IPS DF 6.9 (cell line): ENCODE data around the gene ELAC1.
"Not testable (repeated sequence)": the region's sequence is repeated elsewhere in the genome, so short reads cannot be mapped to it uniquely, and the experiment has no call there.

Experiments used
- DNase-seq: peaks from one replicate; pipeline ENCODE4 v3.0.0-alpha.2; 2013; ENCODE audit warnings: low read depth, low spot score
- H3K27ac ChIP-seq: one replicate; pipeline ENCODE4 v1.5.1; 2013; ENCODE audit warnings: low read length, control low read depth
- H3K27me3 ChIP-seq: 2 replicates; pipeline ENCODE4 v1.6.1; 2013; ENCODE audit warnings: mild to moderate bottlenecking, low read length; ENCODE audit not compliant: control insufficient read depth, insufficient read depth
- H3K36me3 ChIP-seq: 2 replicates; pipeline ENCODE4 v1.6.1; 2013; ENCODE audit warnings: low read length; ENCODE audit not compliant: control insufficient read depth, insufficient read depth
- H3K4me1 ChIP-seq: 2 replicates; pipeline ENCODE4 v1.6.1; 2013; ENCODE audit warnings: low read length; ENCODE audit not compliant: control insufficient read depth, insufficient read depth
- H3K4me3 ChIP-seq: 2 replicates; pipeline ENCODE4 v1.5.1; 2013; ENCODE audit warnings: mild to moderate bottlenecking, low read length
- H3K9me3 ChIP-seq: 2 replicates; pipeline ENCODE4 v1.6.1; 2013; ENCODE audit warnings: low read length, inconsistent platforms; ENCODE audit not compliant: control insufficient read depth, insufficient read depth
- WGBS: extraction: QIAGEN DNeasy Blood & Tissue Kit; methylation state at CpG from one replicate; pipeline ENCODE4 v1.1.7; 2013; ENCODE audit warnings: mixed read lengths, missing lambda C conversion rate; ENCODE audit not compliant: insufficient read length, insufficient coverage; 5-methylcytosine and 5-hydroxymethylcytosine counted together

Gene ELAC1

DNA sequence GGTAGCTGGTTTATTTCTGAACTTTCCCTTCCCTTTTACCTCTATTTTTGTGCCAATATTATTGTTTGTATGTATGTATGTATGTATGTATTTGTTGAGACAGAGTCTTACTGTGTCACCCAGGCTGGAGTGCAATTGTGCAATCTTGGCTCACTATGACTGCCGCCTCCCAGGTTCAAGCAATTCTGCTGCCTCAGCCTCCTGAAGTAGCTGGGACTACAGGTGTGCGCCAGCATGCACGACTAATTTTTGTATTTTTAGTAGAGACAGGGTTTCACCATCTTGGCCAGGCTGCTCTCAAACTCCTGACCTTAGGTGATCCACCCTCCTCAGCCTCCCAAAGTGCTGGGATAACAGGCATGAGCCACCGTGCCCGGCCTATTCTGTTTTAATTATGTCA lies 4.6 kb downstream of the ELAC1 start:
- not testable (repeated sequence) for H3K9me3 ChIP-seq, H3K4me1 ChIP-seq, H3K36me3 ChIP-seq, H3K4me3 ChIP-seq, H3K27ac ChIP-seq, H3K27me3 ChIP-seq, DNase-seq
- no CpG with 5 or more reads among the region's 5 CpGs for WGBS

DNA sequence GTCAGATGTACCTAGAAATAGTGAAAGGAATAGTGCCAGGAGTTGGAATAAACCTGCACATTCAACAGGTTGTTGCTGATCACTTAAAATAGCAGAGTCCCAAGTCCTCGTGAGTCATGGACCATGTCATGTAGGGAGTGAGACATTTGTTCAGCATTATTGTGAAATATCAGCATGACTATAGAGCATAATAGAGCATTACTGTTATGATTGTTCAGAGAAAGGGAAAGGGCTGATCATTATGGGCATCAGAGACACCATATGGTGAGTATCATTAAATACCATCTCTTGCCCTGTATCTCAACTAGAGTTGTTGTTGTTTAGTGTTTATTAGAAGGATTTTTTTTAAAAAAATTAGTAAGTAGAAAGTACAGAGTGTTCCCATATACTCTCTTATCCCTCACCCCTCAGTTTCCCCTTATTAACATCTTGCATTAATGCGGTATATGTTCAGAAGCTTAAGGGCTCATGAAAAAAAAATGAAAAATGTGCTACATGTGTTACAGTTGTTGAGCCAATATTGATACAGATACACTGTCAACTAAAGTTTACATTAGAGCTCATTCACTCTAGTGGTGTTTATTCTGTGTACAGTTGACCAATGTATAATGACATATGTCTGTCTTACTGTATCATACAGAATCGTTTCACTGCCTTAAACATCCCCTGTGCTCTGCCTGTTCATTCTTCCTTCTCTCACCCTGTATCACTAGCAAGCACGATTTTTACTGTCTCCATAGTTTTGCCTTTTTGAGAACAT lies 5.7 kb downstream of the ELAC1 start:
- no peak overlapping the region for H3K27ac ChIP-seq

DNA sequence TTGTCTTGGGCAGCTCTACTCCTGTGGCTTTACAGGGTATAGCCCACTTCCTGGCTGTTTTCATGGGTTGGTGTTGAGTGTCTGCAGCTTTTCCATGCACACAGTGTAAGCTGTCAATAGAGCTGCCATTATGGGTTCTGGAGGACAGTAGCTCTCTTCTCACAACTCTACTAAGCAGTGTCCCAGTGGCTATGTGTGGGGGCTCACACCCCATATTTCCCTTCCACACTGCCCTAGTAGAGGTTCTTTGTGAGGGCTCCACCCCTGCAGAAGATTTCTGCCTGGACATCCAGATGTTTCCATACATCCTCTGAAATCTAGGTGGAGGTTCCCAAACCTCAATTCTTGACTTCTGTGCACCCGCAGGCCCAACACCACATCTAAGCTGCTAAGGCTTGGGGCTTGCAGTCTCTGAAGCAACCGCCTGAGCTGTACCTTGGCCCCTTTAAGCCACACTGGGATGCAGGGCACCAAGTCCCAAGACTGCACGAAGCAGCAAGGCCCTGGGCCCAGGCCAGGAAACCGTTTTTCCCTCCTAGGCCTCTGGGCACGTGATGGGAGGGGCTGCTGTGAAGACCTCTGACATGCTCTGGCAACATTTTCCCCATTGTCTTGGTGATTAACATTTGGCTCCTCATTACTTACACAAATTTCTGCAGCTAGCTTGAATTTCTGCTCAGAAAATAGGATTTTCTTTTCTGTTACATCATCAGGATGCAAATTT lies 9.4 kb downstream of the ELAC1 start:
- no peaks in the 10 kb centered on the region for H3K4me1 ChIP-seq
- peaks cover 3% of the 10 kb centered on the region; the same call in 1 of the 2 replicates for H3K9me3 ChIP-seq
- DNase-seq = no peak
- WGBS = no CpG with 5 or more reads among the region's 5 CpGs
- H3K27ac ChIP-seq = no peak overlapping the region
- H3K36me3 ChIP-seq = no peaks in the 10 kb centered on the region; the same call in 1 of the 2 replicates
- H3K4me3 ChIP-seq = no peak overlapping the region
- no peaks in the 10 kb centered on the region for H3K27me3 ChIP-seq

More for the DNA sequence above, 5.7 kb downstream of the ELAC1 start:
- Histone ChIP-seq H3K36me3 (no peaks in the 10 kb centered on the region; the same call in 1 of the 2 replicates), H3K9me3 (peaks cover 3% of the 10 kb centered on the region; the same call in 1 of the 2 replicates), H3K27me3 (no peaks in the 10 kb centered on the region), H3K4me3 (no peak overlapping the region), H3K4me1 (peaks cover 1% of the 10 kb centered on the region; the same call in 1 of the 2 replicates)
- WGBS = no CpG with 5 or more reads among the region's 4 CpGs
- no peak for DNase-seq

DNA sequence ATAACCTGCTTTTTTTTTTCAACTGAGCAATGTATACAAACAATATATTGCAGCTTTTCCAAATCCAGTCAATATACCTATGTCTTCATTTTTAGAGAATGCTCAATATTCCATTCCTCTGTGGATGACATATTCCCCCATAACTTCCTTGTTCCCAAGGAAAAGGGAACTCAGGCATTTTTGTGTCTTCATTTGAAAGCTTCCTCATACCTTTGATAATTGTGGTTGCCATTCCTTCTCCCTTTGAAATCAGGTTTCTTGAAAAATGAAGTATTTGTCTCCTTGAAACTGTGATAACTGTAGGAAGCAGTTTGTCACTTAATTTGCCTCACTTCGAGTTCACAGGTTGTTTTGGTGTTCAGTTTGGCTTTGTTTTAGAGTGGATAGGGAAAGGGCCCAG lies 13.5 kb downstream of the ELAC1 start:
- no peaks in the 10 kb centered on the region for H3K27me3 ChIP-seq
- no peaks in the 10 kb centered on the region for H3K4me1 ChIP-seq
- H3K36me3 ChIP-seq = no peaks in the 10 kb centered on the region
- H3K27ac ChIP-seq = no peak overlapping the region
- no peak overlapping the region for H3K4me3 ChIP-seq
- H3K9me3 ChIP-seq = peaks cover 1% of the 10 kb centered on the region; the same call in 1 of the 2 replicates
- no peak for DNase-seq
- WGBS = no CpG with 5 or more reads among the region's 1 CpG

DNA sequence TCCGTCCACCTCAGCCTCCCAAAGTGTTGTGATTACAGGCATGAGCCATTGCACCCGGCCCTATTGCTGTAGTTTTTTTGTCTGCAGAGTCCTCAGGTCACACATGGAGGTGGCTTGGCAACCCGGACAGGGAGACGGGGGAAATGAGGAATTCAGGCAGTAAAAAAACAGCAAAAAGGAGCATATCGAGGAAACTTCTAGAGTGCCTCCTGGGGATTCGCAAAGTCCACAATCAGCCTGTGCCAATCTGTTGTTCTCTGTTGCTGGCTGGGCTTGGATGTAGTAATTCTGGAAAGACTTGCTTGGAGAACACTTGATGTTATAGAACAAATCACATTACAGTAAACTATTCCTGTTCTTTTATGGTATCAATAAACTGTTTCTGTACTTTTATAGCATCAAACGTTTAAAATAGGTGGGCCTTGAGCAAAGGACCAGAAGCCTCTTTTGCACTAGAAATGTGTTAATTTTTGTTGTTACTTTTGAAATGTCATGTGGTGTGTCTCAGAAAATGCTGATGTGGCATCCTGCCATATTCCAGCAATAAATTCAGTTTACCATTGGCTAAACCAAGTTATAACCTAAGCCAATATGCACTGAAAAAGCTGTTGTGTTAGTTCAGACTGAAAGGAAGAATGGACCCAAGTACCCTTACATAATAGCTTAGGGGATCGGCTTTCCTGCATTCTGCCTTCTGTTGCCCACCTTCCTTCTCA lies 14.4 kb downstream of the ELAC1 start:
- WGBS = no CpG with 5 or more reads among the region's 8 CpGs
- H3K4me1 ChIP-seq = no peaks in the 10 kb centered on the region
- DNase-seq = no peak
- no peak overlapping the region for H3K4me3 ChIP-seq
- H3K27me3 ChIP-seq = no peaks in the 10 kb centered on the region
- H3K9me3 ChIP-seq = peaks cover 1% of the 10 kb centered on the region; the same call in 1 of the 2 replicates
- H3K36me3 ChIP-seq = no peaks in the 10 kb centered on the region
- H3K27ac ChIP-seq = no peak overlapping the region

DNA sequence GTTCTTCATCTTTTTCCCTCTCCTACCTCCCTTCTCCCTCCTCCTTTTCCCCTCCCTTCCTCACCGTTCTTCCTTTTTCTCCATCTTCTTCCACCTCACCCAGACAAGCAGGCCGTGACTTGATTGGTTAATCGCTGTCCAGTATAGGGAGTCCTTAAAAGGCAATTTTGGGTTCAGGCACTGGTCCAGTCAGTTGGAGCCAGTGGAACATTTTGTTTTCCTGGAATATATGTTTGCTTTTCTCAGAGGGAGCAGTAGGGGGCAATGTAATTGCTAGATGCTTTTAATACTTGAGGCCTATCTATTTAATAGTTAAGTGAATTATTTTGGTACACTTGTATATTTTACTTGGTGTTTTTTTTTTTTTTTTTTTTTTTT lies 15.0 kb downstream of the ELAC1 start:
- Histone ChIP-seq H3K9me3 (no peaks in the 10 kb centered on the region), H3K4me1 (no peaks in the 10 kb centered on the region), H3K27ac (no peak overlapping the region), H3K36me3 (no peaks in the 10 kb centered on the region), H3K4me3 (no peak overlapping the region), H3K27me3 (no peaks in the 10 kb centered on the region)
- WGBS = 100% methylated on average over 1 of the region's 3 CpGs
- DNase-seq = no peak

DNA sequence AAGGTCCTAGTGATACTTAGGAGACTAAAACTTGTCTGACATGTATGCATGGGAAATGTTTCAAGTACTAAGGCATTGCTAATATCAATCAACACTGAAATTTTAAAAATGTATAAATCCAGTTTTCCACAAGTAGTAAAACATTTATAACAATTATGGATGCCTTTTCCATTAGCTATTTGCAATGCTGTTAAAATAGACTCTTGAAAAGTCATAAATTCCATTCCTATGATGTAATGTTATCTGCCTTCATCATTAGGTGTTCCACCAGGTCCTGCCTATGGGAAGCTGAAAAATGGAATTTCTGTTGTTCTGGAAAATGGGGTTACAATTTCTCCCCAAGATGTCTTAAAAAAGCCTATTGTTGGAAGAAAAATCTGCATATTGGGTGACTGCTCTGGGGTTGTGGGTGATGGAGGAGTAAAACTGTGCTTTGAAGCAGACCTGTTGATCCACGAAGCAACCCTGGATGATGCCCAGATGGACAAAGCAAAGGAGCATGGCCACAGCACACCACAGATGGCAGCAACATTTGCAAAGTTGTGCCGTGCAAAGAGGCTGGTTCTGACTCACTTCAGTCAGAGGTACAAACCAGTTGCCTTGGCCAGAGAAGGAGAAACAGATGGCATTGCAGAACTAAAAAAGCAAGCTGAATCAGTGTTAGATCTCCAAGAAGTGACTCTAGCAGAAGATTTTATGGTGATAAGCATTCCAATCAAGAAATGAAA lies 18.7 kb downstream of the ELAC1 start:
- no peak for DNase-seq
- H3K9me3 ChIP-seq = no peaks in the 10 kb centered on the region
- H3K36me3 ChIP-seq = no peaks in the 10 kb centered on the region
- H3K4me3 ChIP-seq = no peak overlapping the region
- WGBS = no CpG with 5 or more reads among the region's 2 CpGs
- H3K4me1 ChIP-seq = no peaks in the 10 kb centered on the region
- H3K27ac ChIP-seq = no peak overlapping the region
- no peaks in the 10 kb centered on the region for H3K27me3 ChIP-seq

DNA sequence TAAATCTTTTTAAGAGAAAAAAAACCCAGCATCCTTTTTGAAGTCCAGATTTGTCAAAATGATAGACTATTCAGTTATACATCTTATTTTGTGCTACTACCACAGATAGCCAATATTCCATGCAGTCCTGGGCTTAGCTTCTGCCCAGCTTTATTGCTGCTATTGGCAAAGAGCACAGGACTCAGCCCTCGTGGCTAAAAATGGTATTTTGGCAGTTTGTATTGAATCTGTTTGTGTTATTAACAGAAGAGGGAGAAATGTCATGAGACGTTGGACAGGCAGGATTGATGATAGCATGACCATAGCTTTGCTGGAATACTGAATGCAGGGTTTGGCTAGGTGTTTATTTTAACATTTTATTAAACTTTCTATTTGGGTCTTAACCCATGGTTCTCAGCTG lies 19.4 kb downstream of the ELAC1 start:
- Histone ChIP-seq H3K27me3 (no peaks in the 10 kb centered on the region), H3K9me3 (no peaks in the 10 kb centered on the region), H3K27ac (no peak overlapping the region), H3K4me3 (no peak overlapping the region), H3K36me3 (no peaks in the 10 kb centered on the region), H3K4me1 (no peaks in the 10 kb centered on the region; the same call in 1 of the 2 replicates)
- WGBS = no CpG with 5 or more reads among the region's 2 CpGs
- no peak for DNase-seq

DNA sequence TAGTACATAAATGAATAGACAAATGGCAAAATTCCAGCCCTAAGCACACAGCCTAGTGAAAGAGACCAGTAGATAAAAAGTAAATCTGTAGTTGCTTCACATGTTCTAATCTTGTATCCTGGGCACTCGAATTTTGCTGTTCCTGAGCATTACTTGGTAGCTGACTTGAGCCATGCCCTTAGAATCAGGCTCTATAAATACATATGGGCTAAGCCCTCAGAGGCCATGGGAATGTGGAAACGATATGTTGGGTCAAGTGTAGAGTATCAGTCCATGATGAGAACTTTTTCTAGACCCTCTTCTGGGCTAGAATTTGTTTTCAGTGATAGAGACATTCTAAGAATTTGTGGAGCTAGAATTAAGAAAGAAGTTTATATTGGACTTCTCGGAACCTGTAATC lies 21.9 kb downstream of the ELAC1 start:
- no CpG with 5 or more reads among the region's 3 CpGs for WGBS
- Histone ChIP-seq H3K27me3 (no peaks in the 10 kb centered on the region), H3K4me3 (no peak overlapping the region), H3K9me3 (no peaks in the 10 kb centered on the region), H3K4me1 (no peaks in the 10 kb centered on the region; the same call in 1 of the 2 replicates), H3K36me3 (no peaks in the 10 kb centered on the region), H3K27ac (no peak overlapping the region)
- no peak for DNase-seq

DNA sequence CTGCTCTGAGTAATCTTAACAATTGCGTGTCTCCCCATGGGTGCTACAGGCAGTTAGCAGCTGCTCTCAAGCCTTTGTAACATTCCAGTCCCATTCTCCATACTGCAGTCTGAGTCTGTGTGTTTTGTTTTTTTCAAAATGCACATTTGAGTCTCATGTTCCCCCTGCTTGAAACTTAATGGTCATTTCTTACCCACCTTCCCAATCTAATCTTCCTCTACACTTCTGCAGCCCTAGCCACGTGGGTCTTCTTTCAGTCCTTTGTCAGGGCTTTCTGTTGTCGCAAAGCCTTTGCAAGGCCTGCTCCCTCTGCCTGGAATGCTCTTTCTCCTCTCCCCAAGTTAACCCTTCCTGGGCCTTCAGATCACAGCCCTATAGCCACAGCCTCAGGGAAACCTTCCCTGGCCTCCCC lies 24.5 kb downstream of the ELAC1 start:
- WGBS = no CpG with 5 or more reads among the region's 3 CpGs

More for the DNA sequence above, 24.5 kb downstream of the ELAC1 start:
- H3K4me1 ChIP-seq = no peaks in the 10 kb centered on the region; the same call in 1 of the 2 replicates
- DNase-seq = no peak
- H3K9me3 ChIP-seq = no peaks in the 10 kb centered on the region
- no peaks in the 10 kb centered on the region for H3K27me3 ChIP-seq
- no peak overlapping the region for H3K4me3 ChIP-seq
- no peaks in the 10 kb centered on the region for H3K36me3 ChIP-seq
- H3K27ac ChIP-seq = no peak overlapping the region
